ENCODE data around the gene LRFN5.

Gene LRFN5

DNA sequence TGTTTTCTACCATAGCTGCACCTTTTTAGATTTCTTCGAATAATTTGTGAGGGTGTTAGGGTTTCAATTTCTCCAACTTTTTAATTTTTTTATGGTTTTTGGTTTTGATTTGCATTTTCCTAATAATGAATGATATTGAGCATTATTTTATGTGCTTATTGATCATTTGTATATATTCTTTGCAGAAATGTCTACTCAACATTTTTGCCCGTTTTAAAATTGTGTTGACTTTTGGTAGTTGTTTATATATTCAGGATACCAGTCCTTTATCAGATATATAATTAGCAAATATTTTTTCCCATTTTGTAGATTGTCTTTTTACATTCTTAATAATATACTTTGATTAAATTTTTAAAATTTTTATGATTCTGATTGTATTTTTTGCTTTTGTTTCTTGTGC, 306.7 kb downstream of the LRFN5 start:
- no peak for DNase-seq

DNA sequence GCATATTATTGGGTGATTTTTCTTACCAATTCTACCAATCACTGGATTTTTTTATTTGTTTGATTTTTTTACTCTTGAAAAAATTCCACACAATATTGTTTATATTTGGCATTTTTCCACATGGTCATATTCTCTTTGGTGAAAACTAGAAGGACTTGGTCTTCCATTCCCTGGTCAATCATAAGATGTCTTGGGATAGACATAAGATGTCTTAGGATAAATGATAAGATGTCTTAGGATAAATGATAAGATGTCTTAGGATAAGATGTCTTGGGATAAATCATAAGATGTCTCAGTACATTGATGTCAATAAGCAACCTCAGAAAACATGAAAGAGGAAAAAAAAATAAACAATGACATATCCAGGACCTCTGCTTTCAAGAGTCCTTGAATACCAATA, 309.1 kb downstream of the LRFN5 start:
- no peak for DNase-seq

DNA sequence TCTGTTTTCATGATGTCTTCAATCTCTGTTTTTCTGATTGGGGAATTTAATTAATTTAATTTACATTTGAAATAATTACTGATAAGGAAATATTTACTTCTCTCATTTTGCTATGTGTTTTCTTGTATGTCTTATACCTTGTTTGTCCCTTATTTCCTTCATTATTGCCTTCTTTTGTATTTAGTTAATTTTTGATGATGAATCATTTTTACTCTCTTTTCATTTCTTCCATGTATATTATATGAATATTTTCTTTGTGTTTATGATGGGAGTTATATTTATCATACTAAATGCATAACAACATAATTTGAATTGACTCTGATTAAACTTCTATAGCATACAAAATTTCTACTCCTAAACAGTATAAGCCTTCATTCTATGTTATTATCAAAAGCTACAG, 309.6 kb downstream of the LRFN5 start:
- no peak for DNase-seq

DNA sequence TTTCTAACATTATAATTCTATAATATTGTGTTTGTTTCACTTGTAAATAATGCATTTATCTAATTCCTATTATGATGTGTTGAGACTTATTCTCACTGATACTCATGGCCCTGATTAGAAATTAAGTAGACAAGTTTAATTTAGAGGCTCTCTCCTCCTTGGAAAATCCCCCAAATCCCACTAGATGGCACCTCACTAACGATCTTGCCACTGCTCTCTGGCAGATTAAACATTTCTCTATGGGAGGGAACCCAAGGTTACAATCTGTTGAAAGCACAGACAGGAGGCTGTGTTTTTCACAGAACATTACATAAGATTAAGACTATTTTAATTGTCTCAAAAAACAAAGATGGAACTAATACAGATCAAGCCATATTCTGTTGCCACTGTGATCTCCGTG, 318.7 kb downstream of the LRFN5 start:
- peak; percentile 61 for DNase-seq

DNA sequence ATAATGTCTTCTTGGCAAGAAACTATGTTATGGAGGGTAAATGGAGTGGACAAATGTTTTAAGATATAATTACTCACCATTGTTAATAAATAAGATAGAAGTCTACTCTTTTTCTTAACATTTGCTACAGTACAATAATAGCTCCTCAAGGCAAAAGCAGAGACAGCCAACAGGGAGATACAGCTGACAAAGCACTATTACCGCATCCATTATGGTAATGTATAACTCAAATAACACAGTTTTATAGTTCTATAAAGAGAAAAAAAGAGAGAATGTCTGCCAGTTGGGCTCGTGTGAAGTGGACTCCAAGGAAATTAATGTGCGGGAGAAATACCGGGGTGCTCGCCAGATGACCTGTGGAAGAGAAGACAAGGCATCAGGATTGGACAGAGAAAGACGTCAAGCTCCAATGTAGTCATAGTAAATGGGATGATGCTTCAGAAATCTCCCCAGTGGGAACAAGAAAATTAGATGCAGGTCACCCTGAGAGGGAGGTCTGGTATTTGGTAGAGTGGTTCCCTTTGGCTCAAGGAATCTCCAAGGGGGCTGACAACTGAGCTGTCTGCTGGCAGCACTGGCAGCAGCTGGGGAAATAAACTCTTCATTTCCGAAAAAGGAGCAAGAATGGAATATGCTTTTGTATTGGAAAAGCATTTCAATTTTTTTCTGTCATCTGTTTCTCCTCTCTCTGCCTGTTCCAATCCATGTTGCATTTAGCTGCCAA, 343.9 kb downstream of the LRFN5 start:
- DNase-seq = no peak

Measured in NCI-H1694 (cell line).